Measurements from ENCODE around the gene SULT1C3. TPM values are rescaled to one million over a fixed set of nuclear protein-coding genes. Genes with fewer than 3 reads are reported as not detected.

The SULT1C3 gene
- total and polyA plus RNA-seq, 2 of the 4 experiments (the other 2 are of a cell fraction): not detected

DNA sequence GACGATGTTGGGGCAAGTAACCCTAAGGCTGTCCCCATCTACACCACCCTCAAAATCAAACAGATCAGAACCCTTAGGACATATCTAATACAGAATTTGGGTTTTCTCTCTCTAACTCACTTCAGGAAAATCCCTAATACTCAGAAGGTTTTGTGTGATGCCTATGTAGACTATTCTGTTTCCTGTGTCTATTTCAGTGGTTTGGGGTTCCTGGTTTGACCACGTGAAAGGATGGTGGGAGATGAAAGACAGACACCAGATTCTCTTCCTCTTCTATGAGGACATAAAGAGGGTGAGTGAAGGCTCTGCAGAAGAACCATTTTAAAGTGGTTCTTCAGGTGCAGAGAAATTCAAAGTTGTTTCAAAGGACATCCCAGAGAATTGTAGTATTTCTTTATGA, 65.2 kb downstream of the SULT1C3 start:
- H3K36me3 ChIP-seq (ENCODE audit: control insufficient read depth, insufficient read depth, low read length): no peaks in the 10 kb centered on the region
- no peak overlapping the region for H2BK5ac ChIP-seq (ENCODE audit: low read depth, low read length, poor library complexity, severe bottlenecking)
- H3K56ac ChIP-seq (ENCODE audit: extremely low read depth, insufficient read depth, low read length): no peak overlapping the region
- no peak overlapping the region for H3K14ac ChIP-seq (replicated peaks; ENCODE audit: low read depth, low read length)
- H4K8ac ChIP-seq (ENCODE audit: low read depth in 2 of 2, low read length in 2 of 2): no peak overlapping the region
- no peak overlapping the region for H2AK9ac ChIP-seq (replicated peaks; ENCODE audit: low read depth, low read length, poor library complexity)
- H3K4me3 ChIP-seq (ENCODE audit: insufficient read depth, low read depth, low read length): no peak overlapping the region
- no peak overlapping the region for H3K4ac ChIP-seq (ENCODE audit: low read depth, low read length)
- no peaks in the 10 kb centered on the region for H4K20me1 ChIP-seq (ENCODE audit: insufficient read depth, low read length)
- ATAC-seq (ENCODE audit: low read depth) (no peak), DNase-seq (no peak)
- H2BK120ac ChIP-seq (ENCODE audit: low read depth, low read length): no peak overlapping the region
- H3K9ac ChIP-seq (ENCODE audit: low read depth, low read length): no peak overlapping the region
- dilution Hi-C loops (cut with HindIII; ENCODE audit: low sequenced_read_pairs, unreplicated experiment) (no loop called here), in situ Hi-C loops (cut with MboI; ENCODE audit: low sequenced_read_pairs) (no loop called here), intact Hi-C loops (cut with micrococcal nuclease) (no loop called here)
- no peak overlapping the region for H2AK5ac ChIP-seq (ENCODE audit: low read depth, low read length)
- no peak overlapping the region for H2BK20ac ChIP-seq (ENCODE audit: low read depth, low read length)
- ChIA-PET CTCF (no interaction called here), POLR2A (ENCODE audit: unreplicated experiment) (no interaction called here)
- WGBS, 2 experiments (ENCODE audit: extremely low coverage in 2 of 2, insufficient read length in 1 of 2): no CpG with 5 or more reads among the region's 2 CpGs
- peaks cover 7% of the 10 kb centered on the region for H3K27me3 ChIP-seq (ENCODE audit: control insufficient read depth, insufficient read depth, low read length)
- no peaks in the 10 kb centered on the region for H3K4me1 ChIP-seq (ENCODE audit: control insufficient read depth, insufficient read depth, low read length)
- H2BK15ac ChIP-seq (ENCODE audit: low read depth, low read length): no peak overlapping the region
- H3K27ac ChIP-seq (ENCODE audit: insufficient read depth, low read length): no peak overlapping the region
- no peaks in the 10 kb centered on the region for H3K79me1 ChIP-seq (ENCODE audit: low read depth in 1 of 2, low read length in 2 of 2)
- H3K9me3 ChIP-seq (ENCODE audit: control insufficient read depth, insufficient read depth, low read length): no peaks in the 10 kb centered on the region
- no peak overlapping the region for H4K5ac ChIP-seq (ENCODE audit: low read depth, low read length)
- no peak overlapping the region for H3K4me2 ChIP-seq (ENCODE audit: low read depth, low read length)
- no peaks in the 10 kb centered on the region for H3K9me1 ChIP-seq (ENCODE audit: insufficient read depth, low read length)
- no peak overlapping the region for H3K18ac ChIP-seq (ENCODE audit: low read depth, low read length)
- no peak for TF ChIP-seq FOS (IDR thresholded peaks at IDR 0.05; ENCODE audit: low read depth, low read length)
- no peak for TF ChIP-seq BHLHE40 (IDR thresholded peaks at IDR 0.05; ENCODE audit: low read depth, low read length)
- TF ChIP-seq MAFK (IDR thresholded peaks at IDR 0.05; ENCODE audit: low read depth, low read length): no peak
- TF ChIP-seq, protein P1, sequence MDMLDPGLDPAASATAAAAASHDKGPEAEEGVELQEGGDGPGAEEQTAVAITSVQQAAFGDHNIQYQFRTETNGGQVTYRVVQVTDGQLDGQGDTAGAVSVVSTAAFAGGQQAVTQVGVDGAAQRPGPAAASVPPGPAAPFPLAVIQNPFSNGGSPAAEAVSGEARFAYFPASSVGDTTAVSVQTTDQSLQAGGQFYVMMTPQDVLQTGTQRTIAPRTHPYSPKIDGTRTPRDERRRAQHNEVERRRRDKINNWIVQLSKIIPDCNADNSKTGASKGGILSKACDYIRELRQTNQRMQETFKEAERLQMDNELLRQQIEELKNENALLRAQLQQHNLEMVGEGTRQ (IDR thresholded peaks at IDR 0.05; ENCODE audit: low read depth, low read length): no peak
- TF ChIP-seq POLR2A (IDR thresholded peaks at IDR 0.05; ENCODE audit: low read depth, low read length): no peak
- no peak for TF ChIP-seq ELK1 (IDR thresholded peaks at IDR 0.05; ENCODE audit: borderline replicate concordance, low read depth, low read length)
- no peak for TF ChIP-seq MAZ (IDR thresholded peaks at IDR 0.05; ENCODE audit: borderline replicate concordance, low read depth, low read length)
- no peak for TF ChIP-seq CEBPB (IDR thresholded peaks at IDR 0.05; ENCODE audit: low read depth, low read length)
- no peak for TF ChIP-seq MXI1 (IDR thresholded peaks at IDR 0.05; ENCODE audit: borderline replicate concordance, low read depth, low read length)
- no peak for TF ChIP-seq CTCF (conservative IDR thresholded peaks at IDR 0.05; ENCODE audit: low read depth, low read length)
- TF ChIP-seq NFE2L2 (IDR thresholded peaks at IDR 0.05; ENCODE audit: low read depth, low read length): no peak
- TF ChIP-seq RAD21 (IDR thresholded peaks at IDR 0.05; ENCODE audit: low read length): no peak
- no peak for TF ChIP-seq RCOR1 (IDR thresholded peaks at IDR 0.05; ENCODE audit: insufficient replicate concordance, low read length)
- no peak for TF ChIP-seq SMC3 (IDR thresholded peaks at IDR 0.05; ENCODE audit: low read depth, low read length)
- no peak for TF ChIP-seq RFX5 (IDR thresholded peaks at IDR 0.05; ENCODE audit: low read depth, low read length)
- TF ChIP-seq CHD1 (IDR thresholded peaks at IDR 0.05; ENCODE audit: low read depth, low read length): no peak
- H3K23ac ChIP-seq (ENCODE audit: low read depth, low read length): no peak overlapping the region
- BruUV-seq (replicated peaks): no TSS peak
- H2AFZ ChIP-seq (replicated peaks; ENCODE audit: low read length, poor library complexity): no peak overlapping the region
- no peak overlapping the region for H4K91ac ChIP-seq (ENCODE audit: insufficient read depth, low read depth, low read length)

Data from IMR-90 (cell line).